HL-60/S4 (cell line): ENCODE data around the gene PSD4.

Source experiments
- in situ Hi-C: fragments of 300-500 bp; cut with MboI; formaldehyde crosslinking; loops from 2 replicates; pipeline ENCODE4 v1.14.3; 2022; ENCODE audit warnings: low sequenced_read_pairs

Gene PSD4

DNA sequence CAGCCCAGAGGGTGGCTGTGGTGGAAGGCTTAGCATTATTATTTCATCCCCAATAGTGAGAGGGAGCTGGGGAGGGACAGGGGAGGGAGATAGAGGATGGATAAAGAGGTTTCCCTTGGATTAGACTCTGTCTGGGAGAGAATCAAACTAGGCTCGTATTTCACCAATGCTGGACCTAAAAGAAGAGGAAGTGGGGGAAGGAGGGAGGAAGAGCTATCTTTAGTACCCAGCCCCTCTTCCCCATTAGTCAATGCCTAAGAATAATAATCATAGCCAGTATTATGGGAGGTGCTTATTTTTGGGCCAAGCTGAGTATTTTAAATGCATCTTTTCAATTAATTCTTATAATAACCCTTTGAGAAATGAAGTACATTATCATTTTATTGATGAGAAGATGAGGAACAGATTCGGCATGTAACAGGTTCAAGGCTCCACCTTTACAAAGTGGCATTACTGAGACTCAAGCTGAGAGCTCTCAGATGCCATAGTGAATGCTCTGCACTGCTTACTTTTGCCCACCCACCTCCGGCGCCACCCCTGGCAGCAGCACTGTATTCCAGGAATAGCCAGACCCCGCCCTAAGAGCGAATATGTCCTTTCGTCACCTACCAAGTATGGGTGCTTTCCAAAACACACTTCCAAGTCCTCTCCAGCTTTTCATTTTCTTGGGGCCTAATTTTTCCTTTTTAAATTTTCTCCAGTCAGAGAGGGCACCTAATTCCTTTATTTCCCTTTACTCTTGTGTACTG lies 83.9 kb downstream of the PSD4 start:
- in situ Hi-C loops = no loop called here

DNA sequence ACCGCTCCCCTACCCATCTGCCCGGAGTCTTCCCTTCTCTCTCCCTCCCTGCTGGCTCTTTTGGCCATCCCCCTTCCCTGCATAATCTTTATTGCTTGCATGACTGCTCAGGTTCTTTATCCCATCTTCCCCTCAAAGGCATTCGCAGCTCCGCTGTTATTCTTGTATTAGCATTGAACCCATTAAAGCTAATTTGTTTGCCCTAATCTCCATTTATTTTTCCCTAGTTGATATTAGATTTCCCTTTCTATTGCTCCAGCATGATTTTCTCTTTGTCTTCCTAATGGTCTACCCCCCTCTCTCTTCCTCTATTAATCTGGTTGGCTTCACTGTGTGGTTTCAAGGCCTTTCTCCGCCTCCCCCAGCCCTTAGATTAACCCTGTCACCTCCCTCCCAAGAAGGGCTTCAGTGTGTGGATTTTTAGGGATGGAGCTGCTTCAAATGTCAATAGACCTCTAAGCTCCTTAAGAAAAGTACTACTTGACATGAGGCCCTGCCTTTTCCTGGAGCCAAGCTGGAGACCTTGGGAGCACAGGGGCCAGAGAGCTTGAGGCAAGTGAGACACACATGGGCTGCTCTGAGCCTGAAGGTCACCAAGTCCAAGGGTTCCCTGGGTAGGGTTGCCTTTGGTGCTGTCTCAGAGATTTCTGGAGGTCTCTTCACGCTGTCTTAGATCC lies 84.8 kb downstream of the PSD4 start:
- in situ Hi-C loops = no loop called here
